GM12891 (cell line): Measurements from ENCODE around the gene ARID4B.
"Not testable (repeated sequence)": the region's sequence is repeated elsewhere in the genome, so short reads cannot be mapped to it uniquely, and the experiment has no call there.

Source experiments
- DNase-seq: peaks from one replicate; pipeline ENCODE4 v3.0.0; 2011; ENCODE audit warnings: low spot score; ENCODE audit not compliant: insufficient read length
- FAIRE-seq: peaks from 2 replicates; lab custom pipeline; 2011; peaks lifted over from hg19 to GRCh38; lab: Jason Lieb, UNC
- PAX5 ChIP-seq: IDR thresholded peaks from 2 replicates; pipeline ENCODE4 v1.6.1; 2011; ENCODE audit warnings: low read length, moderate library complexity, mild to moderate bottlenecking; ENCODE audit not compliant: insufficient read depth, severe bottlenecking
- POLR2A ChIP-seq: IDR thresholded peaks from 2 replicates; pipeline ENCODE4 v1.6.1; 2011; ENCODE audit warnings: low read depth, low read length, control low read depth
- POLR2AphosphoS5 ChIP-seq: IDR thresholded peaks from 2 replicates; pipeline ENCODE4 v1.6.1; 2011; ENCODE audit warnings: low read depth, low read length, control low read depth
- POU2F2 ChIP-seq: IDR thresholded peaks from 2 replicates; pipeline ENCODE4 v1.6.1; 2011; ENCODE audit warnings: low read depth, mild to moderate bottlenecking, control low read depth, low read length, moderate library complexity
- SPI1 ChIP-seq: IDR thresholded peaks from 2 replicates; pipeline ENCODE4 v1.6.1; 2011; ENCODE audit warnings: low read depth, low read length, control low read depth
- TAF1 ChIP-seq: IDR thresholded peaks from 2 replicates; pipeline ENCODE4 v1.6.1; 2011; ENCODE audit warnings: low read depth, low read length, control low read depth

ARID4B gene

DNA sequence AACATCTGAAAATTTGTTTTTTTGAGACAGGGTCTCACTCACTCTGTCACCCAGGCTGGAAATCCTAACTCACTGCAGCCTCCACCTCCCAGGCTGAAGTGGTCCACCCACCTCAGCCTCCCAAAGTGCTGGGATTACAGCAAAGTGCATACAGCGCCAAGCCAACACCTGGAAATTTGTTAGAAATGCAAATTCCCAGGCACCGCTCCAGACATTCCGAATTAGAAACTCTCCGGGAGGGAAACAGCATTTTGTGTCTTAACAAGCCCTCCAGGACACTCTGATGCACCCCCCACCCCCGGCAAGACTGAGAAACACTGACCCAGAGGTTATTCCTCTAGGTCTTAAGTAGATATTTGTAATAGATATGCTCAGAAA is 49.1 kb downstream of the ARID4B start:
- FAIRE-seq (no peak), DNase-seq (no peak)
- TF ChIP-seq TAF1, result no peak
- no peak for TF ChIP-seq POLR2A
- TF ChIP-seq PAX5, result no peak
- no peak for TF ChIP-seq SPI1
- no peak for TF ChIP-seq POLR2AphosphoS5
- TF ChIP-seq POU2F2, result no peak

DNA sequence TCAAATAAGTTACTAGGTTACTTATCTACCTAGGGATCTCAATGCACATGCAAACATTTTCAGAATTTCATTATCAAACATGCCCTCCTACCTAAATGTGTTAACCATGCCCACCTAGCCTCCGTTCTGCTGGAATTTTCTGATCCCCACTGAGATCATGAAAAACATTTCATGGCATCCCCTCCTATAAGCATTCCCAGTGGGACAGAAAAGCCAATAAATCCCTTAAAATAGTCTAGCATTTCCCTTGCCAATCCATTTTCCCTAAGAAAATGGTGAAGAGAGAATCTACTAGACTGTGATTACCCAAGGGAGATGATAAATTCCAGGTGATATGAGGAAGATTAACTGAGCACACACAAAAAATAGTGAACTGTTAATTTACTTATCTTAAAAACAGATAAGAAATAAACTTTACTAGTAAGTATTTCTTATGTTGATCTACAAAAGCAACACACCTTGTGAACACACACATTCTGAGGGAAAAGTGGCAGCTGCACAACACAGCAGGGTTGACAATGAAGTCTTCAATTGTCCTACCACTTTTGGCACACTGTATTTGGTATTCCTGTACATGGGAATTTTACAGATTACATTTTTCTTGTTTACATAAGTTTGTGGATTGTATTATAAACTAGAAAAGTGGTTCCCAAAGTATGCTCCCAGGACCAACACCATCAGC is 49.6 kb downstream of the ARID4B start:
- DNase-seq (no peak), FAIRE-seq (no peak)
- no peak for TF ChIP-seq SPI1
- TF ChIP-seq POLR2AphosphoS5, result no peak
- TF ChIP-seq POLR2A, result no peak
- TF ChIP-seq POU2F2, result no peak
- TF ChIP-seq PAX5, result no peak
- TF ChIP-seq TAF1, result no peak

DNA sequence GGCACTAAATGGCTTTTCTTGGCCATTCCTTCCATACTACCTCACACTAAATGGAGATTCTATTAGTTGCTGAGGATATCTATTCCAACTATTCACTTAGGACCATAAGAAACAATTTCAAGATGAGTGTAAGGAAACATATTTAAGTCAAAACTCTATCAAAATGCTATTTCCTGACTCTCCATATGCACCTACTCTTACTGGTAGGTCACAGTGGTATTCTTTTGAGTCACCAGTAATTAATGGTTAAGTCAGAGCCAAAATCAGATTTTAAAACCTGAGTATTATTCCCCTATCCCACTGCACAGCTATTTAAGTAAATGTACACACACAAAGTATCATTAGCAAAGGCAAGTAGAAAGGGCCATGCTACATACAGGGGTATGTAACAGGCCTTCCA is 50.3 kb downstream of the ARID4B start:
- FAIRE-seq (peak; percentile 63), DNase-seq (no peak)
- TF ChIP-seq POU2F2, result no peak
- no peak for TF ChIP-seq PAX5
- TF ChIP-seq POLR2A, result no peak
- no peak for TF ChIP-seq SPI1

DNA sequence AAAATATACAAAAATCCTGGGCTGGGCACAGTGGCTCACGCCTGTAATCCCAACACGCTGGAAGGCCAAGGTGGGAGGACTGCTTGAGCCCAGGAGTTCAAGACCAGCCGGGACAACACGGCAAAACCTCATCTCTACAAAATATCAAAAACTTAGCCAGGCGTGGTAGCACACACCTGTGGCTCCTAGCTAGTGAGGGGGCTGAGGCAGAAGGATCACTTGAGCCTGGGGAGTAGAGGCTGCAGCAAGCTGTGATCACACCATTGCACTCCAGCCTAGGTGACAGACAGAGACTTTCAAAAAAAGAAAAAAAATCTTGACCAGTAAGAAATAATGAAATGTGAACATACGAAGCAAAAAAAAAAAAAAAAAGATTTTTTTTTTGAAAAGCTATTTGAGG is 52.1 kb downstream of the ARID4B start:
- peak; percentile 85 for FAIRE-seq
- TF ChIP-seq POU2F2 (no peak), SPI1 (no peak), TAF1 (no peak), POLR2A (no peak), POLR2AphosphoS5 (no peak), PAX5 (no peak)
- DNase-seq, result no peak

DNA sequence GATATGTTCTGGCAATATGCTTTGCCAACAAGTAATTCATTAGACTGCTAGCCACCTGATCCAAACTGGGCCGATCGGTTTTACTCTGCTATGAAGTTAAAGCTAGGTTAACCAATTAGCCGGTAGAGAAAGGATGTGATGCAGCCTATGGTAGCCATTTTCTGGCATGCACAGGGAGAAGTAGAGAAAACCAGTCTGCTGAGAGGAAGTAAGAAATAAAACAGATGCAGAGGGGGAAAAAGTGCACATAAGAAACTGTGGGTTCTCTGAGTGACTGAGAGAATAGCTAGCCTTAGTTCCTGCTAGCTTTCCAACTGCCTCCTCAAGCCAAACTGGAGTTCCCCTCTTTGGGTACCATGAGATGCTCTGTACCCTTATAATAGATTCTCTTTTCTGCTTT is 52.8 kb downstream of the ARID4B start:
- peak; percentile 82 for FAIRE-seq
- TF ChIP-seq POLR2A (0 out of 2 replicates have a peak, but pooled peaks have one; percentile 21), POLR2AphosphoS5 (no peak), POU2F2 (no peak), SPI1 (peak; percentile 67), TAF1 (no peak)
- peak; percentile 33 for DNase-seq

DNA sequence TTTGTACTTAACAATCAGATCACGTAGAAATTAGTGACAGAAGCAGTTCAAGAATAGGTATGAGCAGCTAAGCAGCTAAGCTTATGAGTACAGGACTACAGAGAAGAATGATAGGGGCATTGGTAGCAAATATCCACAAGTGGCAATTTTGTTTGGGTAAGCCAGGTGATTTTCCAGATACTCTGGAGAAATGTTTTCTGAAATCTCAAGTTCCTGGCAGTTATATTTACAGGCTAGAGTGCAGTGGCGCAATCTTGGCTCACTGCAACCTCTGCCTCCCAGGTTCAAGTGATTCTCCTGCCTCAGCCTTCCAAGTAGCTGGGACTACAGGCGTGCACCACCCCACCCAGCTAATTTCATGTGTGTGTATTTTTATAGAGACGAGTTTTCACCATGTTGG is 55.1 kb downstream of the ARID4B start:
- TF ChIP-seq PAX5, result no peak
- TF ChIP-seq POU2F2, result no peak
- no peak for TF ChIP-seq TAF1
- no peak for TF ChIP-seq SPI1
- DNase-seq (no peak), FAIRE-seq (peak; percentile 5)

DNA sequence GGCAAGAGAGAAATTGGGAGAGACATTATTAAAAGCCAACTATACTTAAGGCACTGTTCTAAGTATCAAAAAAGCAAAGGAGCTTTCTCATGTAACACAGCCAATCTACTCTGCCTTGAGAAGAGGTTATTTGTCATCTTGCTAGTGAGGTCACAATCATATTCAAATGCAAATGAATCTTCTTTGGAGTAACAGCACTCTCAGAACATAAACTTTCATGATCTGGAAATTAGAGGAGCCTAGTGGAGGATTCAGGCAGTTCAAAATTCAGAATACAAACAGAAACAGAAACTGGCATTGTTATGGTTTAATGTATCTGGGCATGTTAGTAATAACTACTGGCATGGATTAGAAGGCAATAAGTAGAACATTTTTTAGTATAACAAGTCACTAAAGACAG is 57.4 kb downstream of the ARID4B start:
- DNase-seq (no peak), FAIRE-seq (peak; percentile 83)
- no peak for TF ChIP-seq SPI1
- no peak for TF ChIP-seq TAF1
- no peak for TF ChIP-seq POLR2AphosphoS5
- TF ChIP-seq PAX5, result no peak
- TF ChIP-seq POLR2A, result no peak
- no peak for TF ChIP-seq POU2F2

DNA sequence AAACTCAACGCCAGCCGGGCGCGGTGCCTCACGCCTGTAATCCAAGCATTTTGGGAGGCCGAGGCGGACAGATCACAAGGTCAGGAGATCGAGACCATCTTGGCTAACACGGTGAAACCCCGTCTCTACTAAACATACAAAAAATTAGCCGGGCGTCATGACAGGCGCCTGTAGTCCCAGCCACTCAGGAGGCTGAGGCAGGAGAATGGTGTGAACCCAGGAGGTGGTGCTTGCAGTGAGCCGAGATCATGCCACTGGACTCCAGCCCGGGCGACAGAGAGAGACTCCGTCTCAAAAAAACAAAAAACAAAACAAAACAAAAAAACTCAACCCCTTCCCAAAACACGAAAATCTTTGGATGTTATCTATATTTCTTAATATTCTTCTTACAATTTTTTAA is 58.0 kb downstream of the ARID4B start:
- not testable (repeated sequence) for FAIRE-seq

DNA sequence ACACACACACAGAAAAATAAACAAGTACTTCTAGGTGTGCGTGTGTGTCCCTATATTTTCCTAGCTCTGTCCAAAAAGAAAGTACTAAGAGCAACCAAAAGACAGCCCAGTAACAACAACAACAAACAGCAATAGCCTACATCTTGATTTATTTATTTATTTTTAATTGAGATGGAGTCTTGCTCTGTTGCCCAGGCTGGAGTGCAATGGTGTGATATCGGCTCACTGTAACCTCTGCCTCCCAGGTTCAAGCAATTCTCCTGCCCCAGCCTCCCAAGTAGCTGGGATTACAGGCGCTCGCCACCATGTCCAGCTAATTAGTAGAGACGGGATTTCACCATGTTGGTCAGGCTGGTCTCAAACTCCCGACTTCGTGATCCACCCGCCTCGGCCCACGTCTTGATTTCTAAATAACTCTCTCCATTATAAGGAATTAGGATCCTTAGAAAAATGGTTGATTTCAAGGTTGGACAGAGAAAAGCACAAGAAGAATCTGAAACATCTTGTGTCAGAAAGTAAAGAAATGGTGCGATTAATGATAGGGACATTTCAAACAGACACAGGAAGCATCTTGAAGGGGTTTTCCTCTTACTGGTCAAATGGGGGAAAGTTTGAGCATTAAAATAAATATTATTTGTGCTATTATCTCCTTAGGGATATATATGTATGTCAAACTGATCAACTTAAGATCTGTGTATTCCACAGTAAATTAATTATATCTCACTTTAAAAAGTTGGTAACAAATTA is 59.4 kb downstream of the ARID4B start:
- FAIRE-seq, result no peak

More for the DNA sequence above, 58.0 kb downstream of the ARID4B start:
- not testable (repeated sequence) for DNase-seq

DNA sequence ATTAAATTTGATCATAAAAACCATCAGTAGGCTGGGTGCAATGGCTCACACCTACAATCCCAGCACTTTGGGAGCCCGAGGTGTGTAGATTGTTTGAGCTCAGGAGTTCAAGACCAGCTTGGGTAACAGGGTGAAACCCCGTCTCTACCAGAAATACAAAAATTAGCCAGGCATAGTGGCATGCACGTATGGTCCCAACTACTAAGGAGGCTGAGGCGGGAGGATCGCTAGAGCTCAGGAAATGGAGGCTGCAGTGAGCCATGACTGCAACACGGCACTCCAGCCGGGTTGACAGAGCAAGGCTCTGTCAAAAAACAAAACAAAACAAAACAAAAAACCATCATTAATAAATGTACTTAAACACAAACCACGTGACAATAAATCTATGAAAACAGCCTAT is 61.0 kb downstream of the ARID4B start:
- TF ChIP-seq POLR2AphosphoS5, result no peak
- no peak for TF ChIP-seq PAX5
- TF ChIP-seq POLR2A, result no peak
- no peak for TF ChIP-seq SPI1
- no peak for TF ChIP-seq TAF1
- no peak for TF ChIP-seq POU2F2
- FAIRE-seq (peak; percentile 64), DNase-seq (no peak)

More for the DNA sequence above, 59.4 kb downstream of the ARID4B start:
- no peak for TF ChIP-seq POLR2A
- no peak for TF ChIP-seq SPI1
- no peak for TF ChIP-seq POU2F2
- TF ChIP-seq POLR2AphosphoS5, result no peak
- DNase-seq, result no peak
